Measurements from ENCODE around the gene SLC22A23.

- TF ChIP-seq CTCF (conservative IDR thresholded peaks at IDR 0.05; ENCODE audit: low read depth, low read length) = no peak
- TF ChIP-seq RFX5 (IDR thresholded peaks at IDR 0.05; ENCODE audit: low read depth, low read length) = no peak
- TF ChIP-seq USF2 (IDR thresholded peaks at IDR 0.05; ENCODE audit: low read depth, low read length) = no peak
- no peak for TF ChIP-seq RAD21 (IDR thresholded peaks at IDR 0.05; ENCODE audit: low read length)
Observed at GRCh38 chr6:3431994-3432393, 24.9 kb downstream of the SLC22A23 start.
